ENCODE measurements around the gene PHF1. TPM values are rescaled to one million over a fixed set of nuclear protein-coding genes. Genes with fewer than 3 reads are reported as not detected.

PHF1 gene
- polyA plus RNA-seq, 3 donors: 60.3 to 65.1 (median 62.1) TPM

- no peak for DNase-seq (ENCODE audit: low read depth in 3 of 3, low spot score in 2 of 3)
These were observed 20.4 kb downstream of the PHF1 start for GRCh38 chr6:33430991-33431879.

- DNase-seq (ENCODE audit: low read depth in 3 of 3, low spot score in 2 of 3): no peak
These were observed 21.2 kb downstream of the PHF1 start for GRCh38 chr6:33431880-33432541.

- DNase-seq (ENCODE audit: low read depth in 3 of 3, low spot score in 2 of 3): no peak
These were observed 21.7 kb downstream of the PHF1 start for GRCh38 chr6:33432546-33432945.

GRCh38 chr6:33433001-33433543 is 22.3 kb downstream of the PHF1 start:
- DNase-seq (ENCODE audit: low read depth in 3 of 3, low spot score in 2 of 3): no peak

- DNase-seq (ENCODE audit: low read depth in 3 of 3, low spot score in 2 of 3): no peak
These were observed 22.9 kb downstream of the PHF1 start for GRCh38 chr6:33433544-33434191.

- DNase-seq (ENCODE audit: low read depth in 3 of 3, low spot score in 2 of 3): no peak
These were observed 24.1 kb downstream of the PHF1 start for GRCh38 chr6:33434961-33435360.

- DNase-seq (ENCODE audit: low read depth in 3 of 3, low spot score in 2 of 3): no peak
These were observed 26.9 kb downstream of the PHF1 start for GRCh38 chr6:33437666-33438065.

- DNase-seq (ENCODE audit: low read depth in 3 of 3, low spot score in 2 of 3): no peak
These were observed 28.3 kb downstream of the PHF1 start for GRCh38 chr6:33438978-33439594.

- no peak for DNase-seq (ENCODE audit: low read depth in 3 of 3, low spot score in 2 of 3)
These were observed 29.3 kb downstream of the PHF1 start for GRCh38 chr6:33439956-33440648.

GRCh38 chr6:33440649-33441309 is 30.0 kb downstream of the PHF1 start:
- DNase-seq (ENCODE audit: low read depth in 3 of 3, low spot score in 2 of 3): no peak

- no peak for DNase-seq (ENCODE audit: low read depth in 3 of 3, low spot score in 2 of 3)
These were observed 30.6 kb downstream of the PHF1 start for GRCh38 chr6:33441457-33441856.

GRCh38 chr6:33442283-33442682 is 31.5 kb downstream of the PHF1 start:
- no peak for DNase-seq (ENCODE audit: low read depth in 3 of 3, low spot score in 2 of 3)

GRCh38 chr6:33443025-33443424 is 32.2 kb downstream of the PHF1 start:
- no peak for DNase-seq (ENCODE audit: low read depth in 3 of 3, low spot score in 2 of 3)

GRCh38 chr6:33443619-33444504 is 33.0 kb downstream of the PHF1 start:
- DNase-seq (ENCODE audit: low read depth in 3 of 3, low spot score in 2 of 3): no peak

GRCh38 chr6:33445119-33445603 is 34.3 kb downstream of the PHF1 start:
- DNase-seq (ENCODE audit: low read depth in 3 of 3, low spot score in 2 of 3): no peak

- no peak for DNase-seq (ENCODE audit: low read depth in 3 of 3, low spot score in 2 of 3)
These were observed 35.5 kb downstream of the PHF1 start for GRCh38 chr6:33446356-33446755.

GRCh38 chr6:33450434-33450833 is 39.6 kb downstream of the PHF1 start:
- no peak for DNase-seq (ENCODE audit: low read depth in 3 of 3, low spot score in 2 of 3)

GRCh38 chr6:33451606-33452005 is 40.8 kb downstream of the PHF1 start:
- DNase-seq (ENCODE audit: low read depth in 3 of 3, low spot score in 2 of 3): no peak

- DNase-seq (ENCODE audit: low read depth in 3 of 3, low spot score in 2 of 3): no peak
These were observed 41.7 kb downstream of the PHF1 start for GRCh38 chr6:33452496-33452895.
